GM23338 (cell line): ENCODE measurements around the gene UGT1A10. TPM values are rescaled to one million over a fixed set of nuclear protein-coding genes. Genes with fewer than 3 reads are reported as not detected.

Experiments used
- ATAC-seq: fragments of 200-7000 bp; cut with Tn5 transposase; 3 replicates; pipeline ENCODE4 v1.9.1; 2020
- DNase-seq: peaks from one replicate; pipeline ENCODE4 v3.0.0-alpha.2; 2015; ENCODE audit warnings: low spot score
- H2AFZ ChIP-seq: fragments of 200-600 bp; sonication (generic); 2 replicates; pipeline ENCODE4 v1.8.0; 2016; ENCODE audit warnings: antibody characterized with exemption, mild to moderate bottlenecking, moderate library complexity
- H3F3A ChIP-seq: fragments of 200-600 bp; sonication (generic); replicated peaks from 2 replicates; pipeline ENCODE4 v1.8.0; 2017; ENCODE audit warnings: antibody characterized with exemption, mixed run types, low read depth
- H3K27ac ChIP-seq: fragments of 200-600 bp; sonication (generic); 2 replicates; pipeline ENCODE4 v1.6.1; 2016; ENCODE audit warnings: low read depth
- H3K27me3 ChIP-seq: fragments of 200-600 bp; sonication (generic); 2 replicates; pipeline ENCODE4 v1.8.0; 2016; ENCODE audit warnings: mild to moderate bottlenecking, mixed run types, moderate library complexity; ENCODE audit not compliant: insufficient read depth
- H3K36me3 ChIP-seq: fragments of 200-600 bp; sonication (generic); 2 replicates; pipeline ENCODE4 v1.8.0; 2016; ENCODE audit warnings: mild to moderate bottlenecking; ENCODE audit not compliant: insufficient read depth
- H3K4me1 ChIP-seq: fragments of 200-600 bp; sonication (generic); 2 replicates; pipeline ENCODE4 v1.8.0; 2016; ENCODE audit warnings: mild to moderate bottlenecking, moderate library complexity; ENCODE audit not compliant: insufficient read depth
- H3K4me2 ChIP-seq: fragments of 200-600 bp; sonication (generic); 2 replicates; pipeline ENCODE4 v1.7.1; 2017; ENCODE audit warnings: mixed run types
- H3K4me3 ChIP-seq: fragments of 200-600 bp; sonication (generic); 2 replicates; pipeline ENCODE4 v1.6.1; 2016; ENCODE audit warnings: mixed run types
- H3K79me2 ChIP-seq: fragments of 200-600 bp; sonication (generic); replicated peaks from 2 replicates; pipeline ENCODE4 v1.8.0; 2017; ENCODE audit warnings: mild to moderate bottlenecking; ENCODE audit not compliant: insufficient read depth
- H3K9me2 ChIP-seq: fragments of 200-600 bp; sonication (generic); 2 replicates; pipeline ENCODE4 v1.8.0; 2017; ENCODE audit not compliant: insufficient read depth
- H4K20me1 ChIP-seq: fragments of 200-600 bp; sonication (generic); replicated peaks from 2 replicates; pipeline ENCODE4 v1.8.0; 2017; ENCODE audit warnings: mild to moderate bottlenecking; ENCODE audit not compliant: insufficient read depth
- H3K27ac Mint-ChIP-seq: 2 replicates; pipeline ENCODE4 v1.8.0; 2020; ENCODE audit warnings: inconsistent platforms, mild to moderate bottlenecking, moderate library complexity, mixed read lengths
- H3K27me3 Mint-ChIP-seq: 3 replicates; pipeline ENCODE4 v1.8.0; 2022; ENCODE audit warnings: low read depth, mild to moderate bottlenecking, moderate library complexity, mixed read lengths, inconsistent platforms; ENCODE audit not compliant: insufficient read depth, poor library complexity
- H3K36me3 Mint-ChIP-seq: 3 replicates; pipeline ENCODE4 v1.8.0; 2021; ENCODE audit warnings: low read depth, mild to moderate bottlenecking, inconsistent platforms, moderate library complexity, mixed read lengths
- H3K4me1 Mint-ChIP-seq: 3 replicates; pipeline ENCODE4 v1.8.0; 2020; ENCODE audit warnings: mild to moderate bottlenecking, inconsistent platforms, mixed read lengths
- H3K4me3 Mint-ChIP-seq: 3 replicates; pipeline ENCODE4 v1.8.0; 2021; ENCODE audit warnings: moderate library complexity, mild to moderate bottlenecking, inconsistent platforms, mixed read lengths
- H3K9me3 Mint-ChIP-seq: 3 replicates; pipeline ENCODE4 v1.8.0; 2020; ENCODE audit warnings: moderate library complexity, mild to moderate bottlenecking, inconsistent platforms, mixed read lengths
- CREB1 ChIP-seq: fragments of 250-450 bp; sonication (Bioruptor Pico); IDR thresholded peaks from 2 replicates; pipeline ENCODE4 v1.5.0; 2020; ENCODE audit warnings: low read depth, mild to moderate bottlenecking, moderate library complexity
- EZH2 ChIP-seq: fragments of 200-600 bp; sonication (generic); IDR thresholded peaks from one replicate; pipeline ENCODE4 v1.8.0; 2017; ENCODE audit warnings: antibody characterized with exemption, mild to moderate bottlenecking, low read depth; ENCODE audit not compliant: unreplicated experiment
- EZH2phosphoT487 ChIP-seq: fragments of 200-600 bp; sonication (generic); IDR thresholded peaks from one replicate; pipeline ENCODE4 v1.8.1; 2018; ENCODE audit warnings: antibody characterized with exemption; ENCODE audit not compliant: unreplicated experiment
- JUNB ChIP-seq: IDR thresholded peaks from one replicate; pipeline ENCODE4 v1.6.1; 2016; ENCODE audit warnings: antibody characterized with exemption; ENCODE audit not compliant: unreplicated experiment
- NANOG ChIP-seq: IDR thresholded peaks from 2 replicates; pipeline ENCODE4 v1.6.1; 2016; ENCODE audit warnings: antibody characterized with exemption, borderline replicate concordance
- POLR2AphosphoS5 ChIP-seq: IDR thresholded peaks from 2 replicates; pipeline ENCODE4 v1.6.1; 2016; ENCODE audit warnings: antibody characterized with exemption, low read depth
- ZNF114 ChIP-seq: fragments of 250-450 bp; sonication (Bioruptor Pico); IDR thresholded peaks from 2 replicates; pipeline ENCODE4 v1.5.0; 2020; ENCODE audit warnings: mild to moderate bottlenecking, moderate library complexity
- ZNF331 ChIP-seq: fragments of 250-450 bp; sonication (Bioruptor Pico); IDR thresholded peaks from 2 replicates; pipeline ENCODE4 v1.5.0; 2020; ENCODE audit warnings: low read depth, mild to moderate bottlenecking, moderate library complexity
- polyA plus RNA-seq: library from polyadenylated mRNA; unstranded; fragments of >200 nt; fragmentation: Nextera tagmentation; extraction: Ambion mirVana; gene quantifications from 2 replicates; pipeline ENCODE4 v1.2.1, GENCODE V29; 2016
- total RNA-seq: library from RNA; depleted of rRNA; stranded (reverse); fragments of >200 nt; shearing (Covaris generic); gene quantifications from 2 replicates; pipeline ENCODE4 v1.2.3, GENCODE V29; 2014
- TF ChIP-seq, protein P1 (sequence below), 2 experiments: fragments of 200-600 bp in 1 of 2; sonication (generic) in 1 of 2; conservative IDR thresholded peaks; 2 replicates each; pipeline versions ENCODE4 v1.5.1 to v1.6.1; 2016 to 2017; ENCODE audit warnings: antibody characterized with exemption in 2 of 2, low read depth in 2 of 2, mild to moderate bottlenecking in 2 of 2, moderate library complexity in 1 of 2
- TF ChIP-seq, protein P2 (sequence below): IDR thresholded peaks from 2 replicates; pipeline ENCODE4 v1.6.1; 2016; ENCODE audit warnings: antibody characterized with exemption
- TF ChIP-seq, protein P3 (sequence below): fragments of 250-450 bp; sonication (Bioruptor Pico); IDR thresholded peaks from 2 replicates; pipeline ENCODE4 v1.5.0; 2020; ENCODE audit warnings: mild to moderate bottlenecking, moderate library complexity
- TF ChIP-seq, protein P4 (sequence below): IDR thresholded peaks from one replicate; pipeline ENCODE4 v1.6.1; 2018; ENCODE audit warnings: antibody characterized with exemption; ENCODE audit not compliant: unreplicated experiment

The UGT1A10 gene
- total and polyA plus RNA-seq, 2 experiments from 2014 or later, result not detected

DNA sequence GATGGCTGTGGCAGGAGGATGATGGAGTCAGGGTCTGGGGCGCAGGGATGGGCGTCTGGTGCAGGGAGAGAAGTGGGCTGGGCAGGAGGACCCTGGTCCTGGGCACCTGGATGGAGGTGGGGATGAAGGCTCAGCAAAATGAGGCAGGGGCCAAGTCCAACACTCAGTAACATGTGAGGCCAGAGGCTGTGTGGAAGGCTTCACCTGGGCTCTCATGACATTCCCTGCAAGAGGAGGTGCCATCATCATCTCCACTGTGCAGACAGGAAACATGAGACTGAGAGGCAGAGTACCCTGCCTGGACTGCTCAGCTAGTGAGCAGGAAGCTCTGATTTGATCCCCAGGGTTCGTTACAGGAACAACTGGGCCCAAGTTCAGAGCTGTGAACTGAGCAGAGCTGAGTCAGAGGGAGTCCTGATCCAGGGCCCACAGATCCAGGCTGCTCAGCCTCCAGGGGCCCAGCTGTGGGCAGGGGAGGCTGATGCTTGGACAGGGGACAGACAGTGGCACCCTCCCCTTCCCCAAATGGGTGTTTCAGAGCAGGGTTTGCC is 181.2 kb downstream of the UGT1A10 start (continued):
- TF ChIP-seq EZH2 (no peak), NANOG (no peak)

DNA sequence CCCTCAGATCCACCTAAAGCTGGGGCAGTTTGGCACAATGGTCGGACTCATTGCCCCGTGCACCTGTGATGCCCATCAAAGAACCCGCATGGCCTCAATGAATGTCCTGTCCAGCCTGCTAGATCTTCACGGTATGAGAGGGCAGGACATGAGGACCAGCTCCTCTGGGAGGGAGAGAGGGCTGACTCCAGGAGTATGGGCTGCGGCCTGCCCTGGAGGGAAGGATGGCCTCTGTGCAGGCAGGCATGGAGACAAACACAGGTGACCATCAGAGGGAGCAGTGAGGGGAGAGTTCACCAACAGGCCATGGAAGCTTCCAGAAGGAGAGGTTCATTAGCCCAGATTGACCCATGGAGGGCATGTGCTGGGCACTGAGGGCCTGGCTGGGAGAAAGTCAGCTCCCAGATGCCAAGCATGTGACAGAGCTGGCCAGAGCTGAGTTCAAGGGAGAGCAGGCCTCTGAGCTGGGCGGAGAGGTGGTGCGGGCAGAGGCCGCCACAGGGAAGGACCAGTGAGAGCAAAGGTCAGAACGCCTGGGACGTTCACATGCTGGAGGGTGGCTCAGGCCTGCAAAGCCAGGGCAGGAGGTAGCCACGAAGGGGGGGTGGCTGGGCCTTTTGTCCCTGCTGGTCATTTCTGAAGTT is 181.9 kb downstream of the UGT1A10 start:
- H3K27ac Mint-ChIP-seq, result no peak overlapping the region
- H3K36me3 ChIP-seq, result no peaks in the 10 kb centered on the region
- DNase-seq (no peak), ATAC-seq (no peak)
- H4K20me1 ChIP-seq, result no peaks in the 10 kb centered on the region
- H3K79me2 ChIP-seq, result no peaks in the 10 kb centered on the region
- H3K4me1 Mint-ChIP-seq, result no peaks in the 10 kb centered on the region; the same call in 2 of the 3 replicates
- H3K4me3 Mint-ChIP-seq, result no peak overlapping the region
- H3K27ac ChIP-seq, result no peak overlapping the region
- no peaks in the 10 kb centered on the region for H3K4me1 ChIP-seq
- peaks cover 14% of the 10 kb centered on the region for H3K27me3 Mint-ChIP-seq
- no peaks in the 10 kb centered on the region for H3K9me3 Mint-ChIP-seq
- no peaks in the 10 kb centered on the region for H3K36me3 Mint-ChIP-seq
- no peaks in the 10 kb centered on the region for H3F3A ChIP-seq
- H3K27me3 ChIP-seq, result no peaks in the 10 kb centered on the region
- no peak overlapping the region for H2AFZ ChIP-seq
- no peak overlapping the region for H3K4me3 ChIP-seq
- H3K9me2 ChIP-seq, result peaks cover 6% of the 10 kb centered on the region; the same call in 1 of the 2 replicates
- no peak overlapping the region for H3K4me2 ChIP-seq
- no peak for TF ChIP-seq ZNF331
- TF ChIP-seq NANOG, result no peak
- no peak for TF ChIP-seq CREB1 (CRISPR knock-in tag)
- no peak for TF ChIP-seq ZNF114
- TF ChIP-seq, protein P1, sequence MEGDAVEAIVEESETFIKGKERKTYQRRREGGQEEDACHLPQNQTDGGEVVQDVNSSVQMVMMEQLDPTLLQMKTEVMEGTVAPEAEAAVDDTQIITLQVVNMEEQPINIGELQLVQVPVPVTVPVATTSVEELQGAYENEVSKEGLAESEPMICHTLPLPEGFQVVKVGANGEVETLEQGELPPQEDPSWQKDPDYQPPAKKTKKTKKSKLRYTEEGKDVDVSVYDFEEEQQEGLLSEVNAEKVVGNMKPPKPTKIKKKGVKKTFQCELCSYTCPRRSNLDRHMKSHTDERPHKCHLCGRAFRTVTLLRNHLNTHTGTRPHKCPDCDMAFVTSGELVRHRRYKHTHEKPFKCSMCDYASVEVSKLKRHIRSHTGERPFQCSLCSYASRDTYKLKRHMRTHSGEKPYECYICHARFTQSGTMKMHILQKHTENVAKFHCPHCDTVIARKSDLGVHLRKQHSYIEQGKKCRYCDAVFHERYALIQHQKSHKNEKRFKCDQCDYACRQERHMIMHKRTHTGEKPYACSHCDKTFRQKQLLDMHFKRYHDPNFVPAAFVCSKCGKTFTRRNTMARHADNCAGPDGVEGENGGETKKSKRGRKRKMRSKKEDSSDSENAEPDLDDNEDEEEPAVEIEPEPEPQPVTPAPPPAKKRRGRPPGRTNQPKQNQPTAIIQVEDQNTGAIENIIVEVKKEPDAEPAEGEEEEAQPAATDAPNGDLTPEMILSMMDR (conservative IDR thresholded peaks at IDR 0.05; ENCODE audit: low read depth in 2 of 2), result no peak
- TF ChIP-seq, protein P2, sequence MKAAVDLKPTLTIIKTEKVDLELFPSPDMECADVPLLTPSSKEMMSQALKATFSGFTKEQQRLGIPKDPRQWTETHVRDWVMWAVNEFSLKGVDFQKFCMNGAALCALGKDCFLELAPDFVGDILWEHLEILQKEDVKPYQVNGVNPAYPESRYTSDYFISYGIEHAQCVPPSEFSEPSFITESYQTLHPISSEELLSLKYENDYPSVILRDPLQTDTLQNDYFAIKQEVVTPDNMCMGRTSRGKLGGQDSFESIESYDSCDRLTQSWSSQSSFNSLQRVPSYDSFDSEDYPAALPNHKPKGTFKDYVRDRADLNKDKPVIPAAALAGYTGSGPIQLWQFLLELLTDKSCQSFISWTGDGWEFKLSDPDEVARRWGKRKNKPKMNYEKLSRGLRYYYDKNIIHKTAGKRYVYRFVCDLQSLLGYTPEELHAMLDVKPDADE, result no peak
- TF ChIP-seq JUNB, result no peak
- TF ChIP-seq EZH2phosphoT487, result no peak
- TF ChIP-seq, protein P3, sequence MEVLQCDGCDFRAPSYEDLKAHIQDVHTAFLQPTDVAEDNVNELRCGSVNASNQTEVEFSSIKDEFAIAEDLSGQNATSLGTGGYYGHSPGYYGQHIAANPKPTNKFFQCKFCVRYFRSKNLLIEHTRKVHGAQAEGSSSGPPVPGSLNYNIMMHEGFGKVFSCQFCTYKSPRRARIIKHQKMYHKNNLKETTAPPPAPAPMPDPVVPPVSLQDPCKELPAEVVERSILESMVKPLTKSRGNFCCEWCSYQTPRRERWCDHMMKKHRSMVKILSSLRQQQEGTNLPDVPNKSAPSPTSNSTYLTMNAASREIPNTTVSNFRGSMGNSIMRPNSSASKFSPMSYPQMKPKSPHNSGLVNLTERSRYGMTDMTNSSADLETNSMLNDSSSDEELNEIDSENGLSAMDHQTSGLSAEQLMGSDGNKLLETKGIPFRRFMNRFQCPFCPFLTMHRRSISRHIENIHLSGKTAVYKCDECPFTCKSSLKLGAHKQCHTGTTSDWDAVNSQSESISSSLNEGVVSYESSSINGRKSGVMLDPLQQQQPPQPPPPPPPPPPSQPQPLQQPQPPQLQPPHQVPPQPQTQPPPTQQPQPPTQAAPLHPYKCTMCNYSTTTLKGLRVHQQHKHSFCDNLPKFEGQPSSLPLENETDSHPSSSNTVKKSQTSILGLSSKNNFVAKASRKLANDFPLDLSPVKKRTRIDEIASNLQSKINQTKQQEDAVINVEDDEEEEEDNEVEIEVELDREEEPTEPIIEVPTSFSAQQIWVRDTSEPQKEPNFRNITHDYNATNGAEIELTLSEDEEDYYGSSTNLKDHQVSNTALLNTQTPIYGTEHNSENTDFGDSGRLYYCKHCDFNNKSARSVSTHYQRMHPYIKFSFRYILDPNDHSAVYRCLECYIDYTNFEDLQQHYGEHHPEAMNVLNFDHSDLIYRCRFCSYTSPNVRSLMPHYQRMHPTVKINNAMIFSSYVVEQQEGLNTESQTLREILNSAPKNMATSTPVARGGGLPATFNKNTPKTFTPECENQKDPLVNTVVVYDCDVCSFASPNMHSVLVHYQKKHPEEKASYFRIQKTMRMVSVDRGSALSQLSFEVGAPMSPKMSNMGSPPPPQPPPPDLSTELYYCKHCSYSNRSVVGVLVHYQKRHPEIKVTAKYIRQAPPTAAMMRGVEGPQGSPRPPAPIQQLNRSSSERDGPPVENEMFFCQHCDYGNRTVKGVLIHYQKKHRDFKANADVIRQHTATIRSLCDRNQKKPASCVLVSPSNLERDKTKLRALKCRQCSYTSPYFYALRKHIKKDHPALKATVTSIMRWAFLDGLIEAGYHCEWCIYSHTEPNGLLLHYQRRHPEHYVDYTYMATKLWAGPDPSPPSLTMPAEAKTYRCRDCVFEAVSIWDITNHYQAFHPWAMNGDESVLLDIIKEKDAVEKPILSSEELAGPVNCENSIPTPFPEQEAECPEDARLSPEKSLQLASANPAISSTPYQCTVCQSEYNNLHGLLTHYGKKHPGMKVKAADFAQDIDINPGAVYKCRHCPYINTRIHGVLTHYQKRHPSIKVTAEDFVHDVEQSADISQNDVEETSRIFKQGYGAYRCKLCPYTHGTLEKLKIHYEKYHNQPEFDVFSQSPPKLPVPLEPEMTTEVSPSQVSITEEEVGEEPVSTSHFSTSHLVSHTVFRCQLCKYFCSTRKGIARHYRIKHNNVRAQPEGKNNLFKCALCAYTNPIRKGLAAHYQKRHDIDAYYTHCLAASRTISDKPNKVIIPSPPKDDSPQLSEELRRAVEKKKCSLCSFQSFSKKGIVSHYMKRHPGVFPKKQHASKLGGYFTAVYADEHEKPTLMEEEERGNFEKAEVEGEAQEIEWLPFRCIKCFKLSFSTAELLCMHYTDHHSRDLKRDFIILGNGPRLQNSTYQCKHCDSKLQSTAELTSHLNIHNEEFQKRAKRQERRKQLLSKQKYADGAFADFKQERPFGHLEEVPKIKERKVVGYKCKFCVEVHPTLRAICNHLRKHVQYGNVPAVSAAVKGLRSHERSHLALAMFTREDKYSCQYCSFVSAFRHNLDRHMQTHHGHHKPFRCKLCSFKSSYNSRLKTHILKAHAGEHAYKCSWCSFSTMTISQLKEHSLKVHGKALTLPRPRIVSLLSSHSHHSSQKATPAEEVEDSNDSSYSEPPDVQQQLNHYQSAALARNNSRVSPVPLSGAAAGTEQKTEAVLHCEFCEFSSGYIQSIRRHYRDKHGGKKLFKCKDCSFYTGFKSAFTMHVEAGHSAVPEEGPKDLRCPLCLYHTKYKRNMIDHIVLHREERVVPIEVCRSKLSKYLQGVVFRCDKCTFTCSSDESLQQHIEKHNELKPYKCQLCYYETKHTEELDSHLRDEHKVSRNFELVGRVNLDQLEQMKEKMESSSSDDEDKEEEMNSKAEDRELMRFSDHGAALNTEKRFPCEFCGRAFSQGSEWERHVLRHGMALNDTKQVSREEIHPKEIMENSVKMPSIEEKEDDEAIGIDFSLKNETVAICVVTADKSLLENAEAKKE, result no peak
- no peak for TF ChIP-seq POLR2AphosphoS5
- TF ChIP-seq EZH2, result no peak
- TF ChIP-seq, protein P4, sequence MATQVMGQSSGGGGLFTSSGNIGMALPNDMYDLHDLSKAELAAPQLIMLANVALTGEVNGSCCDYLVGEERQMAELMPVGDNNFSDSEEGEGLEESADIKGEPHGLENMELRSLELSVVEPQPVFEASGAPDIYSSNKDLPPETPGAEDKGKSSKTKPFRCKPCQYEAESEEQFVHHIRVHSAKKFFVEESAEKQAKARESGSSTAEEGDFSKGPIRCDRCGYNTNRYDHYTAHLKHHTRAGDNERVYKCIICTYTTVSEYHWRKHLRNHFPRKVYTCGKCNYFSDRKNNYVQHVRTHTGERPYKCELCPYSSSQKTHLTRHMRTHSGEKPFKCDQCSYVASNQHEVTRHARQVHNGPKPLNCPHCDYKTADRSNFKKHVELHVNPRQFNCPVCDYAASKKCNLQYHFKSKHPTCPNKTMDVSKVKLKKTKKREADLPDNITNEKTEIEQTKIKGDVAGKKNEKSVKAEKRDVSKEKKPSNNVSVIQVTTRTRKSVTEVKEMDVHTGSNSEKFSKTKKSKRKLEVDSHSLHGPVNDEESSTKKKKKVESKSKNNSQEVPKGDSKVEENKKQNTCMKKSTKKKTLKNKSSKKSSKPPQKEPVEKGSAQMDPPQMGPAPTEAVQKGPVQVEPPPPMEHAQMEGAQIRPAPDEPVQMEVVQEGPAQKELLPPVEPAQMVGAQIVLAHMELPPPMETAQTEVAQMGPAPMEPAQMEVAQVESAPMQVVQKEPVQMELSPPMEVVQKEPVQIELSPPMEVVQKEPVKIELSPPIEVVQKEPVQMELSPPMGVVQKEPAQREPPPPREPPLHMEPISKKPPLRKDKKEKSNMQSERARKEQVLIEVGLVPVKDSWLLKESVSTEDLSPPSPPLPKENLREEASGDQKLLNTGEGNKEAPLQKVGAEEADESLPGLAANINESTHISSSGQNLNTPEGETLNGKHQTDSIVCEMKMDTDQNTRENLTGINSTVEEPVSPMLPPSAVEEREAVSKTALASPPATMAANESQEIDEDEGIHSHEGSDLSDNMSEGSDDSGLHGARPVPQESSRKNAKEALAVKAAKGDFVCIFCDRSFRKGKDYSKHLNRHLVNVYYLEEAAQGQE, result no peak
